GM19023 (cell line): ENCODE measurements around the gene CES5A.
"Not testable (repeated sequence)": the region's sequence is repeated elsewhere in the genome, so short reads cannot be mapped to it uniquely, and the experiment has no call there.

ENCODE experiments used
- ATAC-seq: cut with Tn5 transposase; IDR thresholded peaks from one replicate; pipeline ENCODE4 v1.9.1; 2021; ENCODE audit warnings: mild to moderate bottlenecking, moderate library complexity; ENCODE audit not compliant: unreplicated experiment

The CES5A gene

GRCh38 chr16:55832425-55832772, 42.8 kb downstream of the CES5A start:
- ATAC-seq, result no peak

GRCh38 chr16:55830658-55831294, 44.4 kb downstream of the CES5A start:
- no peak for ATAC-seq

GRCh38 chr16:55829232-55829631, 45.9 kb downstream of the CES5A start:
- ATAC-seq, result not testable (repeated sequence)

- ATAC-seq, result no peak
Measured at GRCh38 chr16:55828680-55829079, 46.5 kb downstream of the CES5A start.

GRCh38 chr16:55825115-55825728, 50.0 kb downstream of the CES5A start:
- ATAC-seq, result no peak

- ATAC-seq, result no peak
Measured at GRCh38 chr16:55824473-55825000, 50.6 kb downstream of the CES5A start.

GRCh38 chr16:55822280-55822810, 52.8 kb downstream of the CES5A start:
- ATAC-seq, result no peak

GRCh38 chr16:55821210-55821609, 54.0 kb downstream of the CES5A start:
- ATAC-seq, result no peak

GRCh38 chr16:55820615-55821014, 54.6 kb downstream of the CES5A start:
- ATAC-seq, result no peak

- no peak for ATAC-seq
Measured at GRCh38 chr16:55817236-55817912, 57.8 kb downstream of the CES5A start.

- not testable (repeated sequence) for ATAC-seq
Measured at GRCh38 chr16:55816222-55816621, 59.0 kb downstream of the CES5A start.

- ATAC-seq, result no peak
Measured at GRCh38 chr16:55815320-55815719, 59.9 kb downstream of the CES5A start.

GRCh38 chr16:55814174-55814573, 61.0 kb downstream of the CES5A start:
- ATAC-seq, result not testable (repeated sequence)

GRCh38 chr16:55813730-55814129, 61.4 kb downstream of the CES5A start:
- not testable (repeated sequence) for ATAC-seq

- ATAC-seq, result no peak
Measured at GRCh38 chr16:55812951-55813350, 62.2 kb downstream of the CES5A start.

GRCh38 chr16:55811811-55812210, 63.4 kb downstream of the CES5A start:
- no peak for ATAC-seq

GRCh38 chr16:55810451-55810961, 64.7 kb downstream of the CES5A start:
- ATAC-seq, result no peak

- ATAC-seq, result no peak
Measured at GRCh38 chr16:55809851-55810250, 65.3 kb downstream of the CES5A start.

- ATAC-seq, result no peak
Measured at GRCh38 chr16:55809386-55809785, 65.8 kb downstream of the CES5A start.

GRCh38 chr16:55808286-55808685, 66.9 kb downstream of the CES5A start:
- not testable (repeated sequence) for ATAC-seq

GRCh38 chr16:55805104-55805503, 70.1 kb downstream of the CES5A start:
- not testable (repeated sequence) for ATAC-seq
